Duodenal mucosa (tissue), 2 donors: Measurements from ENCODE around the gene MSX1.

ENCODE experiments used
- H3K27ac ChIP-seq: one replicate; pipeline ENCODE4 v1.7.0; 2013; ENCODE audit warnings: low read depth, low read length
- H3K27me3 ChIP-seq, 2 donors: one replicate each; pipeline ENCODE4 v1.7.0; 2013; ENCODE audit warnings: low read length in 2 of 2, control low read depth in 1 of 2; ENCODE audit not compliant: insufficient read depth in 2 of 2, control insufficient read depth in 1 of 2
- H3K36me3 ChIP-seq, 2 donors: one replicate each; pipeline ENCODE4 v1.7.0; 2013; ENCODE audit warnings: low read length in 2 of 2, control low read depth in 1 of 2; ENCODE audit not compliant: insufficient read depth in 2 of 2, control insufficient read depth in 1 of 2
- H3K4me1 ChIP-seq, 2 donors: one replicate each; pipeline ENCODE4 v1.7.0; 2013; ENCODE audit warnings: low read length in 2 of 2, control low read depth in 1 of 2; ENCODE audit not compliant: insufficient read depth in 2 of 2, control insufficient read depth in 1 of 2
- H3K4me3 ChIP-seq, 2 donors: one replicate each; pipeline ENCODE4 v1.7.0; 2013; ENCODE audit warnings: low read length in 2 of 2, low read depth in 1 of 2
- H3K9ac ChIP-seq, 2 donors: one replicate each; pipeline ENCODE4 v1.7.0; 2013; ENCODE audit warnings: low read length in 2 of 2, low read depth in 1 of 2
- H3K9me3 ChIP-seq, 2 donors: one replicate each; pipeline ENCODE4 v1.7.0; 2013; ENCODE audit warnings: low read length in 2 of 2, control low read depth in 1 of 2; ENCODE audit not compliant: control insufficient read depth in 1 of 2

MSX1 gene

GRCh38 chr4:4851906-4852305 is 7.6 kb upstream of the MSX1 start:
- Histone ChIP-seq H3K9ac (no peak overlapping the region), H3K36me3 (no peaks in the 10 kb centered on the region), H3K9me3 (no peaks in the 10 kb centered on the region), H3K4me3 (no peak overlapping the region), H3K27me3 (peaks cover 67 to 69% of the 10 kb centered on the region in 2 donors), H3K4me1 (peaks cover 9% of the 10 kb centered on the region in 2 donors), H3K27ac (no peak overlapping the region)

GRCh38 chr4:4852591-4853362 is 6.7 kb upstream of the MSX1 start:
- Histone ChIP-seq H3K9ac (no peak overlapping the region), H3K36me3 (no peaks in the 10 kb centered on the region), H3K4me3 (peak overlapping the region; percentile 54 to 56), H3K9me3 (no peaks in the 10 kb centered on the region), H3K27me3 (peaks cover 74 to 76% of the 10 kb centered on the region in 2 donors), H3K4me1 (peaks cover 9% of the 10 kb centered on the region in 2 donors), H3K27ac (no peak overlapping the region)

GRCh38 chr4:4853371-4853823 is 6.1 kb upstream of the MSX1 start:
- H3K4me3 ChIP-seq: peak overlapping the region; percentile 54 to 56
- peaks cover 9% of the 10 kb centered on the region in 2 donors for H3K4me1 ChIP-seq
- H3K9me3 ChIP-seq: no peaks in the 10 kb centered on the region
- peaks cover 80% of the 10 kb centered on the region in 2 donors for H3K27me3 ChIP-seq
- no peak overlapping the region for H3K9ac ChIP-seq
- H3K27ac ChIP-seq: no peak overlapping the region
- H3K36me3 ChIP-seq: no peaks in the 10 kb centered on the region

DNA sequence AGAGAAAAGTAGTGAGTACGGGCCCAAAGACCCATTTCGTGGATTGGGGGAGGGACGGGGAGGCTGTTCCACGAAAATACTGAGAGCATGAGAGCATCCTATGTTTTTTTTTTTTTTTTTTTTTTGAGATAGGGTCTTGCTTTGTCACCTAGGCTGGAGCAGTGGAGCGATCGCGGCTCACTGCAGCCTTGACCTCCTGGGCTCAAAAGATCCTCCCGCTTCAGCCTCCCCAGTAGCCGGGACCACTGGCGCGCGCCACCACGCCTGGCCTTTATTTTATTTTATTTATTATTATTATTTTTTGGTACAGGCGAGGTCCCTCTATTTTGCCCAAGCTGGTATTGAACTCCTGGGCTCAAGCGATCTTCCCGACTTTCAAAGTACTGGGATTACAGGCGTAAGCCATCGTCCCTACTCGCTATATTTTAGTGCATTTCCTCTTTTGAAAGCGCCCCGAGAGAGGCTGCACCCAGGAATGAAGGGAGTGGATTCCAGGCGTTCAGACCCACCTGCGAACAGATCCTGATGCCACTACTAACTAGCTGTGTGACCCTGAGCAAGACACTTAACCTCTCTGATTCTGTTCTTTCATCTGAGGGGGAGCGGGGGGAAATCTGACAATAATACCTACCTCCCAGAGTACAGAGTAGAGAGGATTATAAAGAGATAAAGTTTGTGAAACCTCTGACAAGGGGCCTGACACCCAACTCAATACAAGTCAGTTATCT is 5.4 kb upstream of the MSX1 start:
- H3K27ac ChIP-seq: no peak overlapping the region

DNA sequence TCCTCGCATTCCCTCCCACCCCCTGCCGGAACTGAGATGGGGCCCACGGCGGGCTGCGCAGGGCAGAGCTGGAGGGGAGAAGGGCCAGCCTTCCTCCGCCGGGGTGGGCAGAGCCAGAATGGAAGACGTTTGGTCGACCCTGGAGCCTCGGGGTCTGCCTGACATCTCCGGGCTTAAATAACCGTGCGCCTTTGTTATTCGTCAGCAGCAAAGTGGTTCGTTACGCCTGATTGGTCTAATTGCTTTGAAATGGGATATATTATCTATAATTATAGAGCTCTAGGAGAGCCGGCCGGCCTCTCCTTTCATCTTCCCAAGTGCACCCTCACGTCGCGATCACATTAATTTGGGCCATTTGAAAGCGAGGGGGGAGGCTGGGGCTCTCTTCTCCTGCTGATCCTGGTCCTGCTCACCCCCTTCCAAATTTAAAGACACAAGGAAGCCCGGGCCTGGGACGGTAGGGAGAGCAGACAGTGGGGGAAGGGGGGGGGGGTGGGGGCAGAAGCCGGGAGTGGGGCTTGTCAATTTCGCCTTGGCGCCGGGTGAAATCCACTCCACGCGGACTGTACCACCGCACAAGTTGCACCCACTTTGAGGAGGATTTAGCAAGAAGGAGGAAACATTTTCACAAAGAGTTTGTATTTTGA is 4.7 kb upstream of the MSX1 start:
- Histone ChIP-seq H3K4me1 (peaks cover 9% of the 10 kb centered on the region in 2 donors), H3K4me3 (no peak overlapping the region), H3K27me3 (peaks cover 80 to 85% of the 10 kb centered on the region in 2 donors), H3K36me3 (no peaks in the 10 kb centered on the region), H3K27ac (no peak overlapping the region), H3K9me3 (no peaks in the 10 kb centered on the region), H3K9ac (no peak overlapping the region)

More for the DNA sequence above, 5.4 kb upstream of the MSX1 start:
- H3K9me3 ChIP-seq: no peaks in the 10 kb centered on the region
- H3K27me3 ChIP-seq: peaks cover 82 to 84% of the 10 kb centered on the region in 2 donors
- no peak overlapping the region for H3K9ac ChIP-seq
- H3K36me3 ChIP-seq: no peaks in the 10 kb centered on the region
- peaks cover 9% of the 10 kb centered on the region in 2 donors for H3K4me1 ChIP-seq
- no peak overlapping the region for H3K4me3 ChIP-seq

DNA sequence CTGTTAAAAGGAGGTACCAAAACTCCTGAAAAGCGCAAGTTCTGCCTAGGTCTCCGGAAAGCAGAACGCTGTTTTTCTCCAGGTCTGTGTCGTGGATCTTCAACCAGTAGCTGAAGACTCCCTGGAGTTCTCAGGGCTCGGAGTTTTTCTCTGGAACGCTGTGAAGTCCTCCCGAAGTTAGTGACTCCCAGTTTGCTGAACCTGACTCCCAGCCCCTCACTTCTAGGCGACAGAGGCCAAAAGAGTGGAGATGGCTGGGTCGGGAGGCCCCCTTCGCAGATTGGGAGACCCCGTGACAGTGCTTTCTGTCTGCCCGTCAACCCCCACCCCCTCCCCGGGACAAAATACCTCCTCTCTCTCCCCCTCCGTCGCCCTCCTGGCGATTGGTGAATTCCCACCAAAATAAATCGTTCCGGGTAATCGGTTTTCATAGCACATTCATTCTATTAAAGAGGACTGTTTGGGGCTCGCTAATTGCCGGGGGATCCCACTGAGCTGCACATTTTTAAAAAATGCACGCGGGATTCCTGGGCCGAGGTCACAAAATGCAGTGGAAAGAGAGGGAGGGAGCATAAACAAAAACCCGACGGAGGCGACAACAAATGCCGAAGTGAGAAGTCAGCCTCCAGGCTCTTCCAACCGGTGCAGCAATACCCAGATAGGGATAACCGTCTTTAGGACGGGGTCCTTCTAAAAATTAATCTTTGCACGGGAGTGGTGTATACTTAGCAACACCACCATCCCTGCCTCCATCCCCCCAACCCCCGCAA is 4.0 kb upstream of the MSX1 start:
- H3K27me3 ChIP-seq: peaks cover 79 to 87% of the 10 kb centered on the region in 2 donors
- H3K9me3 ChIP-seq: no peaks in the 10 kb centered on the region
- no peaks in the 10 kb centered on the region for H3K36me3 ChIP-seq
- H3K9ac ChIP-seq: no peak overlapping the region
- H3K4me1 ChIP-seq: peaks cover 11 to 12% of the 10 kb centered on the region in 2 donors
- no peak overlapping the region for H3K4me3 ChIP-seq
- no peak overlapping the region for H3K27ac ChIP-seq

DNA sequence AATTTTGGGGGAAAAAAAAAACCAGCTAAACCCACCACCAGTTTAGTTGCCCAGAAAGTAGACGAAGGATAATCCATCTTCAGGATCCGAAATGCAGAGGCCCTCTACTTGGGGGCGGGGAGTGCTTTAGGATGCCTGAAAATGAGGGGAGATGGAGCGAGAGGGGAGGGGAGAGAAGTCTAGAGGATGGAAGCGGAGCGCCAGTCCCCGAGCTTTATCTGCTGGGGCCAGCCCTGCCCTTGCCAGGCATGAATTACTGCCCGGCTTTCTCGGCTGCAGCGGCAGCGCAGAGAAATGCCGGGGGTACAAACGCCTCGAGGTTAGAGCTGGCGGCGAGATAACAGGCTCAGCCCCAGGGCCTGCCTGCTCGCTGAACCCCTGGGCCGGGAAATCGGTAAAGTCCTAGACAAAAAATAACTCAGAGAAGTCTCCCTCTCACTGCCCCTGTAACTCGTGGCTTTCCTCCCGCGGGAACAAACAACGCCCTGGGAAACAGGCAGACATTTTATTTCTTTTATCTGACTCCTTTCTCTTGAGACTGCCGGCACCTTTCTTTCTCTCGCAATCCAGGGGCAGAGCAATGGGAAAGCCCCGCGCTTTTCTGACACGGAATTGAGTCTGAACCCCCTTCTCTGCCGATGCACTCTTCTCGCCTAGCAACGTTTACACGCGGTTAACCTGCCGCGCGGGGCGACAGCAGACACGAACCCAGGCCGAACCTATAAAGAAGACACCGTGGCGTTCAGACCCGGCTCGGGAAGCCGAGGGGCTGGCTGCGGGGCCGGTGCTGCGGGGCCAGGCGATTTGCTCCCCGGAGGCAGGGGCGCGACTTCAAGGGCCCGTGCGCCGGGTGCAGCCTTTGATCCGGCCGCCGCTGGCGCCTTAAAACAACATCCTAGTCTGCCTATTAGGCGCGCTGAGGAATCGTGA is 3.1 kb upstream of the MSX1 start:
- Histone ChIP-seq H3K4me1 (peaks cover 19 to 20% of the 10 kb centered on the region in 2 donors), H3K9me3 (no peaks in the 10 kb centered on the region), H3K27me3 (peaks cover 84 to 87% of the 10 kb centered on the region in 2 donors), H3K9ac (no peak overlapping the region), H3K4me3 (peak overlapping the region; percentile 22 to 28), H3K36me3 (no peaks in the 10 kb centered on the region), H3K27ac (no peak overlapping the region)

GRCh38 chr4:4857001-4857808 is 2.3 kb upstream of the MSX1 start:
- no peaks in the 10 kb centered on the region for H3K36me3 ChIP-seq
- no peak overlapping the region for H3K27ac ChIP-seq
- no peak overlapping the region for H3K9ac ChIP-seq
- H3K9me3 ChIP-seq: no peaks in the 10 kb centered on the region
- H3K4me3 ChIP-seq: no peak overlapping the region
- peaks cover 19 to 22% of the 10 kb centered on the region in 2 donors for H3K4me1 ChIP-seq
- H3K27me3 ChIP-seq: peaks cover 84 to 88% of the 10 kb centered on the region in 2 donors
